LNCAP (cell line): ENCODE data around the gene MAN2A2.

Experiments
- TF ChIP-seq, protein P1 (sequence below): fragments of 450-650 bp; IDR thresholded peaks from 2 replicates; pipeline ENCODE4 v1.5.1; 2017; ENCODE audit warnings: mild to moderate bottlenecking

The MAN2A2 gene

GRCh38 chr15:90918835-90919234, 15.7 kb downstream of the MAN2A2 start:
- TF ChIP-seq, protein P1, sequence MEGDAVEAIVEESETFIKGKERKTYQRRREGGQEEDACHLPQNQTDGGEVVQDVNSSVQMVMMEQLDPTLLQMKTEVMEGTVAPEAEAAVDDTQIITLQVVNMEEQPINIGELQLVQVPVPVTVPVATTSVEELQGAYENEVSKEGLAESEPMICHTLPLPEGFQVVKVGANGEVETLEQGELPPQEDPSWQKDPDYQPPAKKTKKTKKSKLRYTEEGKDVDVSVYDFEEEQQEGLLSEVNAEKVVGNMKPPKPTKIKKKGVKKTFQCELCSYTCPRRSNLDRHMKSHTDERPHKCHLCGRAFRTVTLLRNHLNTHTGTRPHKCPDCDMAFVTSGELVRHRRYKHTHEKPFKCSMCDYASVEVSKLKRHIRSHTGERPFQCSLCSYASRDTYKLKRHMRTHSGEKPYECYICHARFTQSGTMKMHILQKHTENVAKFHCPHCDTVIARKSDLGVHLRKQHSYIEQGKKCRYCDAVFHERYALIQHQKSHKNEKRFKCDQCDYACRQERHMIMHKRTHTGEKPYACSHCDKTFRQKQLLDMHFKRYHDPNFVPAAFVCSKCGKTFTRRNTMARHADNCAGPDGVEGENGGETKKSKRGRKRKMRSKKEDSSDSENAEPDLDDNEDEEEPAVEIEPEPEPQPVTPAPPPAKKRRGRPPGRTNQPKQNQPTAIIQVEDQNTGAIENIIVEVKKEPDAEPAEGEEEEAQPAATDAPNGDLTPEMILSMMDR = no peak

- TF ChIP-seq, protein P1 = no peak
These were observed 18.8 kb downstream of the MAN2A2 start for GRCh38 chr15:90921887-90922286.

DNA sequence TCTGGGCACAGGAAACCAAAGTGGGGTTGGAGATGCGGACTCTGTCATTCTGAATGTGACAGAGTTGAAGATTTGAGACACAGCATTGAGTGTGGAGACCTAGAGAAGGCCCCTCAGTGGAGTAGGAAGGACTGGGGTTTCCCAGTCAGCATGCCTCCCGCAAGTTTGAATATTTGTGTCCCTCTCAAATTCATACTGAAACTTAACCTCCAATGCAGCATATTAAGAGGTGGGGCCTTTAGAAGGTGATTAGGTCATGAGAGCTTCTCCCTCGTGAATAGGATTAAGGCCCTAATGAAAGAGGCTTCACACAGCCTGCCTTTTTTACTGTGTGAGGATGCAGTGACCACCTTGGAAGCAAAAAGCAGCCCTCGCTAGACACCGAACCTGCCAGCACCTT, 21.3 kb downstream of the MAN2A2 start:
- TF ChIP-seq, protein P1 = no peak

GRCh38 chr15:90929246-90930019, 26.3 kb downstream of the MAN2A2 start:
- TF ChIP-seq, protein P1 = no peak

DNA sequence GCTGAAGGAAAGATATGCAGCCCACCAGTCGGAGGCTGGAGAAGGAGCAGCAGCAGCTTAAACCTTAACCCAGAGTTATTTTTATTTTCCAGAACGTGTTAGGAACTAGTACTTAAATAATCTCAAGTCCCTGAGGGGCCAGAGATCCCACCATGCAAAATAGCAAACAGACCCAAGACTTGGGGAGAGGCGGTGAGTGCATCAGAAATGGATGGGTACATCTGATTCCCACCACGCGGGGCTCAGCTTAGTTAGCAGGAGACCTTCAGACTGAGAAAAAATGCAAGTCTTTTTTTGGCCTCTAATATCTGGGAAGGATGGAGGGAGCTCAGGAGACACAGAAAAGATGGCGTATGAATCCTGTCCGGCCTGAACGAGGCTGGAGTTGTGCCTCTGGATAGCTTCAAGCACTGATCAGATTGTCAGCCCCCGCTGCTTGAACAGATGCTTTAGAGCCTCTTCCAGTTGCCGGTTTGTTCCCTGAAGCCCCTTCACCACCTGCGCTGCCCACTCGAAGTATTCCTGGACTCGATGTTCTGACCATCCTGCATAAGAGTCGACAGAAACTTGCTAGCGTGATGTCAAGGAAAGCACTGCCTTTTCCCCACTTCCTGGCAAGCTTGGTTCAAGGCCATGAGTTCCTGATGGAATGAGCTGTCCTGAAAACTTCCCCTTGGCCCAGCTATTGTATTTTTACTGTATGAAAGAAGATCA, 27.9 kb downstream of the MAN2A2 start:
- TF ChIP-seq, protein P1 = no peak

- TF ChIP-seq, protein P1 = no peak
These were observed 28.4 kb downstream of the MAN2A2 start for GRCh38 chr15:90931575-90931827.

GRCh38 chr15:90931828-90932659, 28.9 kb downstream of the MAN2A2 start, which contains the start of gene HDDC3:
Gene HDDC3, minus strand, starts transcription at chr15:90932549. Its CDS starts 9 bp downstream, at chr15:90932540.
- TF ChIP-seq, protein P1 = peak; percentile 97
